Measurements from ENCODE around the gene ZNF385C.

ZNF385C gene

DNA sequence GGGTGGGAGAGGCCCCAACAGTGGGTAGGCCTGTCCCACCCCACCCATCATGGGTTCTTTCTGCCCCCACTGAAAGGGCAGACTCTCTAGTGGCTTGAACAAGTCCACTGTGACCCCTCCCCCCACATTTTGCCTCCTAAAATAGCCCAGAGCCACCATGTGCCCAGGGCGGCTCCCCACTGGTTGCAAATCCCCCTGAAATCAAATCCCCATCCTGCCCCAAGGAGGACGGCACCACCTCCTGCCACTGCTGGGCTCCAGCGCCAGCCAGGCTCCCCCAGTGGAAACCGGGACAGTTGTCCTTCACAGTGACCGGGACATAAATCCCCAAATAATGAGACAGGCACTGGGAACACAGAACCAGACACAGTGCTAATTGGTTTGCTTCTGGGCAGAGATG is 20.5 kb downstream of the ZNF385C start:
- no peak for DNase-seq (ENCODE audit: low spot score)

DNA sequence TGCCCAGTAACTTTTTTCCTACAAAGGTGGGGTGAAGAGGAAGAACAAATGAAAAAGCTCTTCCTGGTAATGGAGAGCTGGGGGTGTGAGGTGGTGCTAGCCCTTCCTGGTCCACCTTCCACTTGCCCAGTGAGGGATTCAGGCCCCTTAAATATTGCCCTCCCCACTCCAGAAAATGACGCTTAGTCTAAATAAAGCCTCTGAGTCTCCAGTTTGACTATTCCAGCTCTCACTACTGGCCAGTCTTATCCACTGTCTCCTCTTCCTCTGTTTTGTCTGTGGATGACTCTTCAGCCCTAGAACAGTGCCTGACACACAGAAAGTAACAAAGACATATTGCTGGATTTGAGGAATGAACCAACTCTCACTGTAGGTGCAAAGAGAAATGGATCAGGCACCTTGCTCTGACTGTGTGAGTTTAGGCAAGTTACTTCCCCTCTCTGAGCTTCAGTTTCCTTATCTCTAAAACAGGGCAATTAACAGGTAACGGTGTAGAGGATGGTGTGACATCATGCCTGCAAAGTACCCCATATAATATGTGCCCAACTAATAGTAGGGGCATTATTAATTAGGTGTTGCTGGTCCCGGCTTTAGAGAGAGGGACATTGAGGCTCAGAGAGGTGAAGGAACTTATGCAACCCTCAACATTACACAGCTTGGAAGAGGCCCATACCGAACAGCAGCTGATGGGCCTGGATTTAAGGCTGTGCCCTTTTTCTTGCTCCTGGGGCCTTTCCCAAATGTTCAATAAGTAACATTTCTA is 21.3 kb downstream of the ZNF385C start:
- DNase-seq (ENCODE audit: low spot score): no peak

DNA sequence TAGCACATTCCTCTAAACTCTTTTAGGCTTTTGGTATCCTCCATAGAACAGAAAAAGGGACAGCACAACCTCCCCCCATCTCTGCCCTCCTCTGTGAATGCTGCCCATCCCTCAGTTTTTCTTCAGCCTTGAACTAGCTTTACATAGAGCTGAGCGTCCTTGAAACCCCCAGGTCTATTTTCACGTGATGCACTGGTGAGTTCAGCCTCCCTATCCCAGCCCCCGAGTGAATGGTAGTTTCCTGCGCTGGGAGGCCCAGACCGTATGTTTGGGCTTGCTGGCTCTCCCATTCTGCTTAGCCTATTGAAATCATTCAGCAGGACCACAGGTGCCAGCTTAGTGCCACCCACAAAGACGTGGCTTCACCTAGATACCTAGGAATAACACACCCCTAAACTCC is 22.5 kb downstream of the ZNF385C start:
- no peak for DNase-seq (ENCODE audit: low spot score)

DNA sequence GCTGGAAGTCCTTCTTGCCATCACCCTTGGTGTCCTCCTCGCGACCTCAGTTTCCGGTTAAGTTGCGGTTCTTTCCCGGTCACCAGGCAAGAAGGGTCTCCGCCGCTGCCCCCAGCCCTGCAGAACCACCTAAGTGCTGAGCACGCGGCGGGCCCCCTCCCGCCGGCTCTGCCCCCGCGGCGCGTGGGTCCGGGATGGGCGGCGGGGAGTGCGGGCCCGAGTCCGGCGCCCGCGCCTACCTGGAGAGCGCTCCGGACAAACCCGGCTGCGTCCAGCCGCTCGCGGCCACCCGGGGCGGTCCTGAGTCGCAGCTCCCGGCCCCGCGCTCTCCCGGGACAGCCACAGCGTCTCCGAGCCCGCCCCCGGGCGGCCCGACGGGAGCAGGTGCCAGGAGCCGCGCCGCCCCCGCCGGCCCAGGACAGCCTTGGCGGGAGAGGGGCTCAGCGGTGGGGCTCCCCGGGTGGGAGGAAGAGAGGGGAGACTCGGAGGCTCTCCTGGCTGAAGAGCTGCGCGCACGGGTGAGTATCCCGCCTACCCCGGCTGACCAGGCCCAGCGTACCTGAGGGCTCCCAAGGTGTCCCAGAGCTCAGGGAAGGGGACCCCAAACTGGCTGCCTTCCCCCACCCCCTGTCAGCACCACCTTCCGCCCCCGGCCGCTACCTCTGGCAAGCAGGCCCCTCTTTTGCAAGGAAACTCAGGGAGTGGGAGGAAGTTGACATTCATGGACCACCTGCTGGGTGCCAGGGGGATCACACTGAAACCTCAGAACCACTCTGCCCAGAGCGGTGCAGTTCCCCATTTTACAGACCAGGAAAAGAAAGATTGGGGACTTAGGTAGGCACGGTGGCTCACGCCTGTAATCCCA is 25.7 kb downstream of the ZNF385C start:
- DNase-seq (ENCODE audit: low spot score): no peak

DNA sequence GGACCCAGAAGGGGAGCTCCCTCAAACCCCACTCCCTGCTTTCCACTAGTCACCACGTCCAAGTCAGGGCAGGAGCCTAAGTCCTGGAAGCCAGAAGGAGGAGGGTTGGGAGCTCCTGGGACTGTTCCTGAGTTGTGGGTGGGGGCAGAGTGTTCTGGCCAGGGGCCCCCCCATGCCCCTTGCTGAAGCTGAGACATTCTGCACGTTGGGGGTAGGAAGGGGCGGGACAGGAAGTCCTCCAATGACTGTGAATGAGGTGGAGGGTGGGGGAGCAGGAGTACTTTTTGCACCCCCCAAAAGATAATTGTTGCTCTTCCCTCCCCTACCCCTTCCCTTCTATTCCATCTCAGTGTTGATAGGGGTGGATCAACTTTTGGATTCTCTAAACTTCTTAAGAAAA is 26.5 kb downstream of the ZNF385C start:
- DNase-seq (ENCODE audit: low spot score): no peak

DNA sequence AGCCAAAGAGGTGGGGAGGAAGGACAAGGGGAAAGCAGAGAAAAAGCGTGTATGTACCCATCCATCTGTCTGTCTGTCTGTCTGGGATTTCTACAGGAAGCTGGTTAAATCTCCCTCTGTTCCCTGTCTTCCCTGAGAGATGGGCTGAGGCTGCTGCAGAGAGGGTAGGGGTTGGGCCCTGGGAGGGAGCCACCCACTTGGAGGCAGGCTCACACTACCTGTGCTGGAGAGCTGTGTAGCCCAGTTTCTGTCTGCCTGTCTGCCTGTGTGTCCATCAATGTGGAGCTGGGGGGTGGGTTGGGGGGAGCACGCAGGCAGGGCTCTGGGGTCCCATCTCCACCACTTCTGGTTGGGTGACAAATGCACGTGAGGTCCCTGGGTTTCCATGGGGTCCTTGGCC is 29.3 kb downstream of the ZNF385C start:
- DNase-seq (ENCODE audit: low spot score): no peak

DNA sequence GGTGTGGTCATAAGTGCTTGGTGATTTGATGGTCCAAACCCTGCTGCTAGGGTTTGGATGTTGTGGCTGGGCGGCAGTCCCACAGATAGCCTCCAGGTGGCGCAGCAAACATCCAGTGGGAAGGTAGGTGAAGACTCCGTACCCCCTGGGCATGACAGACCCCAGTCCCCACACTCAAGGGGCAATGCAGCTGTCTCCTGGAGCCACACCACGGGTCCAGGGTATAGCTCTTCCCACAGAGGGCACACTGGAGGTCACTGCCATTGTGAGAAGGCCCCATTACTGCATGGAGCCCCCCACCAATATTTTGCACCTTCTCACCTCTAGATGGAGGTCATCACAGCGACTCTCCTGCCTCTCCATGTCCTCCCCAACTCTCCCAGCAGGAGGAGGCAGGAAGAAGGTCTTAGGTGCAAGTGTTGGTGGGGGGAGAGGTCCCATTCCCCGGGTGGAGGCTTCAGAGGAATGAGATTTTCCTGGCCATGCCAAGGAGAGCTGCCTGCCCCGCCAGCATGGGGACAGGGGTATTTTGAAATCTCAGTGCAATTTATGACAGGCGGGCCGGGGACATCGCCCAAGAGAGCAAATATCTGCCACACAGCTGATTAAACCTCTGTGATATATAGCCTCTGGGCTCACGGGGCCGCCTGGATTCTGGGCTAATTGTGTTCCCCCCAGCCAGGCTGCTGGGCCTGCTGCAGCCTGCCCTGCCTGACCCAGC is 30.7 kb downstream of the ZNF385C start:
- peak; percentile 96 for DNase-seq (ENCODE audit: low spot score)

DNA sequence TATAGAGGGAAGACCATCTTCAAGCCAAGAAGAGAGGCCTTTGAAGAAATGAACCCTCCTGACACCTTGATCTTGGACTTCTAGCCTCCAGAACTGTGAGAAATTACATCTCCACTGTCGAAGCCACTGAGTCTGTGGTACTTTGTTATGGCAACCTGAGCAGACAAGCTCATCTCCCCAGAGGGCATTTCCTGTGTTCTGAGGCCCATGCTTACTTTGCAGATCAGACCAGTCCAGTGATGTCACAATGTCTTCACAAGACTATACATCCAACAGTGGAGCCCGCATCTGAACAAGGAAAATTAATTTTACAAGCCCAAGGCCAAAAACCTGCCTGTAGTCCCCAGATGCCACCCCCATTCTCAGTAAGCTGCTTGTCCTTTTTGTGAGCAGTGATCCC is 33.1 kb downstream of the ZNF385C start:
- DNase-seq (ENCODE audit: low spot score): no peak

DNA sequence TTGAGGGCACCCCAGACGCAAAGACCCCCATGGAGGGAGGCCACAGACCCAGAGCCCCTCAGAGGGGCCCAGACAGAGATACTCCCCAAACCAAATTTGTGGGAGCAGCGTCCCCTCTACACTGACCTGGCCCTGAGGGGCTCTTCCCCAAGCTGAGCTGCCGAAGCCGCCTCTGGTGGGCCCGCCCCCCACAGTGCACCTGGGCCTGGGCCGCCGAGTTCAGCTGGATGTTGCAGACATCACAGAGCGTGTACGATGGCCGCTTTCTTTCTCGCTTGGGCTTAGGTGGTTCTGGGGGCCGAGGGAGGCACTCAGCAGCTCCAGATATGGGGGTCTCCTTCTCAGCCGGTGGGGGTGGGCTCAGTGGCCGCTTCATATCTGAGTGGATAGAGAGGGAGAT is 35.6 kb downstream of the ZNF385C start:
- no peak for DNase-seq (ENCODE audit: low spot score)

DNA sequence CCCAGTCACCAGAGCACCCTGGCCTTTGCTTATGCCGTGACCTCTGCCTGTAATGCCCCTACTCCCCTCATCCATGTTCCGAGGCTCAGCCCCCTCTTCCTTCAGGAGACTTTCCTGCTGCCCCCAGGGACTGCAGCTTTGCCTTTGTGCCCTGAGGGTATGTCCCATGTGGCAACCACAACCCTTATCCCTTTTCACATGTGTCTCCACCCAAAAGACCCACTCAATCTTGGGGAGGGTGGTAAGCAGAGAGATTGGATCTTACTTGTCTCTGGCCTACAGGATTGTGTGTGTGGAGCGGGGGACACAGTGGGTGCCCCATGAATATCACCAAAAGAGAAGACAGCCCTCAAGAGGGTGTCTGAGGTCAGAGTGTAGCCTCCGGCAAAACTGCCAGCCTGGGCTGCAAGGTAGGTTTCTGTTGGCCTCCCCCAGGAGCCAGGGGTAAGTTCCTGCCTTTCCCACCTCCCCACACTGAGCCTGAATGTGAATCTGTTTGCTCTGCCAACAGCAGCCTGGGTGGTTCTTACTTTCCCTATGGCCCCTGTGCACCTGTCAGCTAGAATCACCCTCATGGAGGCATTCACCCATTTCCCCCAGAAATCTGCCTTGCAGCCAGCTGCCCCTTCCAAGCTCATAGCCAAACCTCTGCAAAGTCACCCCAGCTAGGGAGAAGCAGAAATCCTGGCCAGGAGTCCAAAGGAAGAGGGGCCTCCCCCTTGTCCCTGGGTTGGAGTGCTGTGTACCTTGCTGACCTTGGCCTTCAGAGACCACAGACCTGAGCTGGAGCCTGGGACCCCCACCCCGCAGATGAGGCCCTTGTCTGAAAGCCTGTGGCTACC is 36.4 kb downstream of the ZNF385C start:
- no peak for DNase-seq (ENCODE audit: low spot score)

DNA sequence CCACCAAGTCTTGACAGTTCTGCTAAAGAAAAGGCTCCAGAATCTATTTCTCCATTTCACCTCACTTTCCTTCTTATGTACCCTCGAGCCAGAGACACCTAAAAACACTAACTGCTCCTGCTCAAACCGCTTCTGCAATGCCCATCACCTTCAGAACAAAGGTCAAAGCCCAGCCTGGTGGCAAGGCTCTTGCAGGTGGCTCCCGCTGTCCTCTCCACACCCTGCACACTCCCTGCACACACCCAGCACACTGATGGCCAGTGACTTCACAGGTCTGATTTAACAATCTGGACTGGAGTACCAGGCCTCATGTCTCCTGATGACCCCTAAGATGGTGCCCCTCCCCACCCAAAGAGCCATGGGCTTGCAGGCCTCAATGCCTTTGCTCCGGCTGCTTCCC is 38.0 kb downstream of the ZNF385C start:
- no peak for DNase-seq (ENCODE audit: low spot score)

DNA sequence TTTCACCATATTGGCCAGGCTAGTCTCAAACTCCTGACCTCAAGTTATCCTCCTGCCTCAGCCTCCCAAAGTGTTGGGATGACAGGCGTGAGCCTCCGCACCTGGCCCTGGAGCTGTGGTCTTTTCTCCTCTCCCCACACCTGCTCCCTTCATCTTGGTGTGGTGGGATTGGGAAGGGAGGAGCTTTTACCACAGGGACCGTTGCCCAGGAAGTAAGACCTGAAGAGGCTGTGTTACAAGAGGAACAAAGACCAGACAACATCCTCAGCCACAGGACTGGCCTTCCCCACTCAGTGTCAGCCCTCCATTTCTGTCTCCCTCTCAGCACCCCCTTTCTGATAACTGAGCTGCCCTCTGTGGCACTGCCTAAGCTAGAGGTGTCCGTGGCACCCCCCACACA is 38.5 kb downstream of the ZNF385C start:
- no peak for DNase-seq (ENCODE audit: low spot score)

DNA sequence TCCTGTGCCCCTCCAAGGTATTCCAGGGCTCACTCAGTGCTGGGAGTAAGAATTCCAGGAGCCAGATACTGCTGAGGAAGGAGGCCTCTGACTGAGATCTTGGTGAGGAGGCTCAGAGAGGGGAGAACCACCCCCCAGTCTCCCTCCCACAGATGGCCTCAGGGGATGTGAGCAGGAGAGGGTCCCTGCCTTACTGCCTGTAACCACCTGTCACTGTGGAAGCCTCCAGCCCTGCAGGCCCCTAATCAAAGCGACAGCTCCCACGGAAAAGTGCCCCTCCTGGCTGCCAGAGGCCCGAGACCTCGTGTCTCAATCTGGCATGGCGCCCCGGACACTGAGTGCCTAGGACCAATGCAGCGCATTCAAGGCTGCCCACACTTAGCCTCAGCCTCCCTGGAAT is 40.2 kb downstream of the ZNF385C start:
- no peak for DNase-seq (ENCODE audit: low spot score)

DNA sequence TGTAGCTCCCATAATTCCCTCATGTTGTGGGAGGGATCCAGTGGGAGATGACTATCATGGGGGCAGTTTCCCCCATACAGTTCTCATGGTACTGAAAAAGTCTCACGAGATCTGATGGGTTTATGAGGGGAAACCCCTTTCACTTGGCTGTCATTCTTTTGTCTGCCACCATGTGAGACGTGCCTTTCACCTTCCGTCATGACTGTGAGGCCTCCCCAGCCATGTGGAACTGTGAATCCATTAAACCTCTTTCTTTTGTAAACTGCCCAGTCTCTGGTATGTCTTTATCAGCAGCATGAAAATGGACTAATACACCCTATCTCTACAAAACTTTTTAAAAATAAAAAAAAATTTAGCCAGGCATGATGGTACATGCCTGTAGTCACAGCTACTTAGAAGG is 41.6 kb downstream of the ZNF385C start:
- no peak for DNase-seq (ENCODE audit: low spot score)

DNA sequence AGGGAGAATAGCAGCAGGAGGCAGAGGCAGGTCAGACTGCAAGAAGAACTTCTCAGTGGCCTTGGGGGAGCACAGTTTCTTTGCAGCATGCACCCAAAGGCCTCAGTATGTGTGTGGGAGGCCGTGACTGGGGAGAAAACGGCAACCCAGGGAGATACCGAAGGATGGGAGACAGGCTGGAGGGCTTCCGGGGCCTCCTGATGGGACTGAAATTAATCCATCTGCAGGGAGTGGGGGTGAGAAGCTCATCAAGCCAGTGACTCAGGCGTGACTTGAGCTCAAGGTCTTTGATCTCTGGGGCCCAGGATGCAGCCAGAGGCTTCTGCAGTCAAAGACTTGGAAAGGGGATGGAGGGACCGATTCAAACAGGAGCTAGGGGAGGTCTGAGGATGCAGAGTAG is 42.8 kb downstream of the ZNF385C start:
- DNase-seq (ENCODE audit: low spot score): no peak

DNA sequence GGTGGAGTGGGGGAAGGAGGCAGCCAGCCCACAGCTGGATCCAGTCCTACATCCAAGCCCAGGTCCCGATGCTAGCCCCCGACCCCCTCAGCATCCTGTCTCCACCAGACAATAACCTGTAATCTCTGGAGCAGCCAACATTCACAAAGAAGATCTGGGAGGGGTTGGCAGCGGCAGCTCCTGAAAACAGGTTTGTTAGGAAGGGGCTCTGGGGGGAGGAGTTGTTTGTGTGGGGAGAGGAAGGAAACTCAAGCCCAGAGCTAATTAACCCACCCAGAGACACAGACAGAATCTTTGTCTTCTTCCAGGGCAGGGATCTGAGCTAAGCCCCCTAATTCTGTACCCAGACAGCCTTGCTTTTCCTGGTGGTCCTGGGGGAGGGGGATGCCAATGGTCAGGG is 43.2 kb downstream of the ZNF385C start:
- no peak for DNase-seq (ENCODE audit: low spot score)

DNA sequence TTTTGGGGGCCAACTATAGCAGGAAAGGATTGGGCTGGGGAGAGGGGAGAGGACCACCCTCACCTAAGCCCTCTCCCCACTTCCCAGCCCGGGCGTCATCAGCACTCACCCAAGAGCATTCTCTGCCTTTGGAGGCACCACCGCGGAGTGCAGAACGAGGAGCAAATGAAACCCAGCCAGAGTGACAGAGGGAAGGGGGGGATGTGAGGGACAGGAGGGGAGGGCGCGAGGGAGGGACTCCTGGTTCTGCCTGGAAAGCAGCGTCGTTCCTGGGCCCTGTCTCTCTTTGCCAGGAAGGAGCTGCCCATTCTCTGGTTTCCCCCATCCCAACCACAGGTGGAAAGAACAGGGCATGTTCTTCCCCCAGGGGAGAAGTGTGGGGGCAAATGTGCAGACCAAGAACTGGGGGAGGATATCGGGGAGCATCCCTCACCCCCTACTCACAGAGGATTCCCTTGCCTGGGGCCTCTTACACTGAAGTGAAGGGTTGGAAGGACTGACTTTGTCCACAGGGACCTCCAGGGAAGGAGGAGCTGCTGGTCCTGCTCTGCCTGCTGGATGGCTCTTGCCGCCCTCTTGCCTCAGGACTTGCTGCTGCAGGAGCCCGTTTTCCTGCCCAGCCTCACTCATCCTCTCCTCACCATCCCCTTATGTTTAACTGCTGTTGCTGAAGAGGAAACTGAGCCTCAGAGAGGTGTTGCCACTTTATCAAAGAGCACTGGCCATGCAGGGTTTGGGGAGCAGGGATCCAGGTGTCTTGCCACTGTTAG is 44.4 kb downstream of the ZNF385C start:
- DNase-seq (ENCODE audit: low spot score): no peak

DNA sequence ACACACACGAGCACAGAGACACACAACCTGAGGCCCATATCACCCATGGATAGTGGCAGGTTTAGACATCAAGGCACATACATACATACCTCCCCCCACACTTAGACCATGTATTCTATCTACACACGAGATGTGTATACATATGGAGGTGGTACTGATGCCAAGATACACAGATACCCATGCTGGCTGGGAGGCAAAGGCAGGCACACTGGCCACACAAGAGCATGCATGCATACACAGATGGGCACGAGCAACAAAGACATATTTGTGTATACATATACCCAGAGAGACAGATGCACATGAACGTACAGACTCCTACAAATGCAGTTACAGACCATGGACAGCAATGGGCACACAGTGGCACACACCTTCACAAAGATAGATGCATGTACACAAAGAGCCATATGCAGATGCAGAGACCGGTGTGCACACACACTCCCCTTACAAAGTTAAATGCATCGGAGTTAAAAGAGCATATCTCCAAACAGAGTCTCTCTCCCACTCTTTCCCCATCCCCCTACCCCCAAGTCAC is 45.9 kb downstream of the ZNF385C start:
- no peak for DNase-seq (ENCODE audit: low spot score)

DNA sequence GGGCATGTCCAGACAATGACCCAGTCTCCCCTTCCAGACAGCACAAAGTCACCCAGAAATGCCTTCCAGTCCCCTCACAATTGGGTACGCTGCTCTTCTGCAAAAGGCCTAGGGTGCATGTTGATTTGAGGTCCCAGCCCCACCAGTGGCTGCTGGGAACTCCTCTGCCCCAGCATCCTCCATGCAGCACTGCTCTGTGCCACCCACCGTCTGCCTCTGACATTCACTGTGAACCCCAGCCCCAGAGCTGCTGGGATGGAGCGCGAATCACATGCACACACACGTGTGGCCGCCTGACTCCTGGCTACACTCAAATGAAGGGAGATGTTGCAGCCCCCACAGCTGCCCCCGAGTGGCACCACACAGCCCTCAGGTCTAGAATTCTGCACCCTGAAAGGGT is 46.6 kb downstream of the ZNF385C start:
- no peak for DNase-seq (ENCODE audit: low spot score)

DNA sequence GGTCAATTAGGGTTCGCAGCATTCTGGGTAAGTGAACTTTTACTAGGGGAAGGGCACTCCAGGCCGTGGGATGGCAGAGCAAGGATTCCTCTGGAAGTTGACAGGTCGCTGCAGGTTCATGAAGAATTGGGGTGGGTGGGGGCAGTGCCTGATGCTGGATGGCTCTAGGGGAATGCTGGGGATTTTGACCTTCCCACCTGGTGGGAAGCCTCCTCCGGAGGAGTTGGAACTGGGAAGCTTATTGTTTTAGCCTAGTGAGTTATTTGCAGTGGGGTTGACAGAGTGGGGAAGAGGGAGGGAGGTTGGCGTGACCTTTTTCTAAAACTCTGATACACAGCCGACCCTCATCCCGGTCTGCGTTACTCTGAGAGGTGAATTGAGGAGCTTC is 47.3 kb downstream of the ZNF385C start:
- DNase-seq (ENCODE audit: low spot score): no peak
